Kidney (tissue), 14 donors: ENCODE data around the gene PCDHGB1. TPM values are rescaled to one million over a fixed set of nuclear protein-coding genes. Genes with fewer than 3 reads are reported as not detected.

Source experiments
- DNase-seq, 5 donors: peaks; one replicate each; pipeline ENCODE4 v3.0.0-alpha.2; 2013 to 2020
- FAIRE-seq: peaks from 2 replicates; lab custom pipeline; 2012; peaks lifted over from hg19 to GRCh38; lab: Jason Lieb, UNC
- H3K27ac ChIP-seq, 2 donors: one replicate each; pipeline ENCODE4 v1.7.0; 2013; ENCODE audit warnings: low read depth in 2 of 2, low read length in 2 of 2, inconsistent platforms in 1 of 2
- H3K27me3 ChIP-seq: one replicate; pipeline ENCODE4 v1.7.1; 2013; ENCODE audit warnings: low read length, inconsistent platforms; ENCODE audit not compliant: control insufficient read depth, insufficient read depth
- H3K36me3 ChIP-seq, 3 donors: one replicate each; pipeline versions ENCODE4 v1.7.0 to v1.7.1; 2013; ENCODE audit warnings: low read length in 3 of 3, control low read depth in 1 of 3, inconsistent platforms in 1 of 3; ENCODE audit not compliant: insufficient read depth in 3 of 3, control insufficient read depth in 2 of 3
- H3K4me1 ChIP-seq, 3 donors: one replicate each; pipeline versions ENCODE4 v1.7.0 to v1.7.1; 2013; ENCODE audit warnings: low read length in 3 of 3, inconsistent platforms in 1 of 3, low read depth in 1 of 3; ENCODE audit not compliant: control insufficient read depth in 2 of 3, insufficient read depth in 2 of 3
- H3K4me3 ChIP-seq, 3 donors: one replicate each; pipeline versions ENCODE4 v1.7.0 to v1.8.1; 2013; ENCODE audit warnings: low read length in 3 of 3, control low read depth in 1 of 3, inconsistent platforms in 1 of 3
- H3K9ac ChIP-seq, 3 donors: one replicate each; pipeline versions ENCODE4 v1.7.0 to v1.7.1; 2013; ENCODE audit warnings: low read length in 3 of 3, control low read depth in 1 of 3, inconsistent platforms in 1 of 3
- H3K9me3 ChIP-seq, 3 donors: one replicate each; pipeline versions ENCODE4 v1.7.0 to v1.7.1; 2013; ENCODE audit warnings: low read length in 3 of 3, control low read depth in 1 of 3, inconsistent platforms in 1 of 3; ENCODE audit not compliant: control insufficient read depth in 2 of 3, insufficient read depth in 1 of 3
- CTCF ChIP-seq: IDR thresholded peaks from 3 replicates; pipeline ENCODE4 v1.5.1; 2012; ENCODE audit warnings: mild to moderate bottlenecking, moderate library complexity, borderline replicate concordance; ENCODE audit not compliant: insufficient read depth; ENCODE audit errors: extremely low read depth
- intact Hi-C: fragments of 100-400 bp; cut with DNase I; formaldehyde crosslinking; loops from one replicate; pipeline ENCODE4 v1.11.1; 2022
- polyA plus RNA-seq: library from polyadenylated mRNA; stranded (reverse); fragments of 350-450 nt; fragmentation: Illumina TruSeq; extraction: RNeasy Lipid Tissue Mini Kit (QIAGEN cat#74804); gene quantifications from one replicate; pipeline ENCODE4 v1.2.3, GENCODE V29; 2014; ENCODE audit warnings: low read depth, low replicate concordance; ENCODE audit not compliant: insufficient read depth
- total RNA-seq: library from RNA; stranded (reverse); fragmentation: NEBNext Ultra II Directional; extraction: Animal tissue kit (Norgen Biotek cat#: 25700); gene quantifications from one replicate; pipeline ENCODE4 v1.2.1, GENCODE V29; 2021
- donor health status: control.
- donor health status: control.
- donor health status: control.
- donor health status: control.
- donor health status: control.
- donor health status: DM: yes; HTN: yes; CAD: no.
- donor health status: Normal renal cell carcinoma (clear cell type).

PCDHGB1 gene
- total and polyA plus RNA-seq, 2 donors from 2014 or later: 0.37 to 2.9 TPM

- Histone ChIP-seq H3K27ac (no peak overlapping the region), H3K9me3 (peaks cover 2 to 90% (median 31%) of the 10 kb centered on the region in 3 donors), H3K27me3 (no peaks in the 10 kb centered on the region), H3K9ac (no peak overlapping the region), H3K36me3 (no peaks in the 10 kb centered on the region), H3K4me1 (no peaks in the 10 kb centered on the region), H3K4me3 (peak overlapping the region in 2 of 3 donors; percentile 16 to 36)
- FAIRE-seq (no peak), DNase-seq (no peak)
- no peak for TF ChIP-seq CTCF
- intact Hi-C loops: no loop called here
These were observed 10.8 kb downstream of the PCDHGB1 start for GRCh38 chr5:141360685-141361084.

DNA sequence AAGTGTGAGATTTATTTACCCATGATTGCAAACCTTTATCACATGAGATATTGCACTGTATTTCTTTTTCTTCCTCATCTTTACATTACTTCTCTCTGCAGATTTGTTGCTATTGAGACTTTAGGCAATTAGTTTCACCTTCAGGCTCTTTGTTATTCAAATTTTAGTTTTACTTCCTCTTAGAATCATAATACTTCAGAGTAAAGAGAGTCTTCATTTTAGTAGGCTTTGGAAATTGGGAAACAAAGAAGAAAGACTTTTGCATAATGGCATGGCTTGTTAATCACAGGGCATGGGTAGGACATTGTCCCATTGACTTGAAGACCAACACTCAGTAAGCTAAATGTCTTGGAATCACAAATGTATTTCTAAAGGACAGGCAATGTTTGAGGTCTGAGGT lies 12.8 kb downstream of the PCDHGB1 start:
- Histone ChIP-seq H3K27ac (no peak overlapping the region), H3K4me3 (no peak overlapping the region), H3K27me3 (no peaks in the 10 kb centered on the region), H3K4me1 (no peaks in the 10 kb centered on the region), H3K36me3 (no peaks in the 10 kb centered on the region), H3K9me3 (peaks cover 0 to 81% (median 29%) of the 10 kb centered on the region in 3 donors), H3K9ac (no peak overlapping the region)
- intact Hi-C loops: no loop called here
- FAIRE-seq (no peak), DNase-seq (no peak)
- no peak for TF ChIP-seq CTCF

DNA sequence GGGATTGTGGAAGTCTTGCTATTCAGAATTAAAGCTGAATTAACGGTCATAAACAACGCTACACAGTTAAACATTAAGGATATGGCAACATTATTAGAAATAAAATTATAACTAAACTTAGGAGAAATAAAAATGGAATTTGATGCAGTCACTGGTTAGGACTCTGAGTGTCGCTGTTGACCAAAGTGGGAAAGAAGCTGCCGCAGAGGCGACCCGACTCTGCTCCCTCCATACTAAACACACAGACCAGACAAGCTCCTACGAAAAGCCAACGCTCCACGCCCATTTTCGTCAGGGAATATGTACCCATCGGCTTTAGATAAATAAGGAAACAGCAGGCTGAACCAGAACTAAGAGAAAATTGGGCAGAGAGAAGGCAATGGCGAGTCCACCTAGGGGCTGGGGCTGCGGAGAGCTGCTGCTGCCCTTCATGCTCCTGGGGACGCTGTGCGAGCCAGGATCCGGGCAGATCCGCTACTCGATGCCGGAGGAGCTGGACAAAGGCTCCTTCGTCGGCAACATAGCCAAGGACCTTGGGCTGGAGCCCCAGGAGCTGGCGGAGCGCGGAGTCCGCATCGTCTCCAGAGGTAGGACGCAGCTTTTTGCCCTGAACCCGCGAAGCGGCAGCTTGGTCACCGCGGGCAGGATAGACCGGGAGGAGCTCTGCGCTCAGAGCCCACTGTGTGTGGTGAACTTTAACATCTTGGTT lies 14.2 kb downstream of the PCDHGB1 start, which contains the start of gene PCDHGA5:
Gene PCDHGA5, plus strand, starts transcription at position 211 of the 709 bp plus-strand sequence. Its CDS starts 169 bp downstream, at position 380.
- Histone ChIP-seq H3K27me3 (no peaks in the 10 kb centered on the region), H3K4me3 (peak within 1 kb of the TSS in 2 of 3 donors; percentile 7 to 21), H3K9me3 (peaks cover 0 to 74% (median 29%) of the 10 kb centered on the region in 3 donors)

More for the DNA sequence above, 14.2 kb downstream of the PCDHGB1 start, which contains the start of gene PCDHGA5:
- no peak for FAIRE-seq
- intact Hi-C loops: no loop called here
- DNase-seq: no peak
- no peak for TF ChIP-seq CTCF
- Histone ChIP-seq H3K4me1 (no peaks in the 10 kb centered on the region), H3K27ac (no peak within 1 kb of the TSS), H3K9ac (no peak within 1 kb of the TSS), H3K36me3 (no peaks in the 10 kb centered on the region)
